GM21737 (cell line): ENCODE measurements around the gene SMIM38.

Experiments
- ATAC-seq: cut with Tn5 transposase; IDR thresholded peaks from one replicate; pipeline ENCODE4 v1.9.1; 2021; ENCODE audit warnings: mild to moderate bottlenecking, moderate library complexity; ENCODE audit not compliant: unreplicated experiment

The SMIM38 gene

DNA sequence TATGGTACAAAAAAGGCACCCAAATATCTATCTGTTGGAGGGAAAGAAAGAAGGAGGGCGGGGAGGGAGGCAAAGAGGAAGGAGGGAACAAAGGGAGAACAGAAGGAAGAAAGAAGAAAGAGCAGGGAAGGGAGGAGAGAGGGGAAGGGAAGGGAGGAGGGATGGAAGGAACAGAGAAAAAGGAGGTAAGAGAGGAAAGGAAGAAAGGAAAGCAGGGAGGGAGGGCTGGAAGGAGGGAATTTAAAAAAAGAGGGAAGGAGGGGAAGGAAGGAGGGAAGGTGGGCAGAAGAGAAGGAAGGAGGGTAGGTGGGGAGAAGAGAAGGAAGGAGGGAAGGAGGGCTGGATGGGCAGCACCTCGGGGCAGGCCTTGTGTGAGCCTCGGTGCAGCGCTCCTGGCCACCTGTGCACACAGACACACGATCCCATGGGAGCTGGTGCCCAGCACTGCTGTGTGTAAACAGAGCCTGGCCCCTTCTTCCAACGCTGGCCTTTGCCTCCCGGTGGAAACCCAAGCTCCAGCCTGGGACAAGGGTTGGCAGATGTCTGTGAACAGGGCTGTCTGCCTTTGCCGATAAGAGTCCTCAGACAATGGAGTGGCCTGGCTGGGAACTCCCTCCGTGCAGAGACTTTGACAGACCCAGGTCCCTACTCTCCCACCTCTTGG, 23.2 kb downstream of the SMIM38 start:
- ATAC-seq: no peak

DNA sequence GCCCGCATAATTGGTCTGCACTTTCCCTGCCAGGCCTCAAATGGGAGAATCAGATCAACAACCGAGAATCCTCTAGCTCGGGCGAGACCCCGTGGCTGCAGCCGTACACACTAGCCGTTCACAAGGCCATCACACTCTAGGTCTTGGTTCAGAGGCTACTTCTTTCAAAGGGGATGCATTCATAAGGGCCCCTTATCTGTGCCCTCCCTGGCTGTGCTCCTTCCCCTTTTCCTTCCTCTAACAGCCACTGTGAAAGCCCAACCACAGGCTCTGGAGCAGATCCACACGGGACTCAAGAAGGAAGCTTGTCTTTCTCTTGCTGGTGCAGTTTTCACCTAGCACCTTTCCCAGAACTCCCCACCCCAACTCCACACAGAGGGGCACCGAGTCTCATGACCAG, 24.5 kb downstream of the SMIM38 start:
- ATAC-seq: no peak

- ATAC-seq: no peak
Measured at GRCh38 chr11:69180726-69181125, 25.0 kb downstream of the SMIM38 start.

- no peak for ATAC-seq
Measured at GRCh38 chr11:69183613-69184012, 27.9 kb downstream of the SMIM38 start.

DNA sequence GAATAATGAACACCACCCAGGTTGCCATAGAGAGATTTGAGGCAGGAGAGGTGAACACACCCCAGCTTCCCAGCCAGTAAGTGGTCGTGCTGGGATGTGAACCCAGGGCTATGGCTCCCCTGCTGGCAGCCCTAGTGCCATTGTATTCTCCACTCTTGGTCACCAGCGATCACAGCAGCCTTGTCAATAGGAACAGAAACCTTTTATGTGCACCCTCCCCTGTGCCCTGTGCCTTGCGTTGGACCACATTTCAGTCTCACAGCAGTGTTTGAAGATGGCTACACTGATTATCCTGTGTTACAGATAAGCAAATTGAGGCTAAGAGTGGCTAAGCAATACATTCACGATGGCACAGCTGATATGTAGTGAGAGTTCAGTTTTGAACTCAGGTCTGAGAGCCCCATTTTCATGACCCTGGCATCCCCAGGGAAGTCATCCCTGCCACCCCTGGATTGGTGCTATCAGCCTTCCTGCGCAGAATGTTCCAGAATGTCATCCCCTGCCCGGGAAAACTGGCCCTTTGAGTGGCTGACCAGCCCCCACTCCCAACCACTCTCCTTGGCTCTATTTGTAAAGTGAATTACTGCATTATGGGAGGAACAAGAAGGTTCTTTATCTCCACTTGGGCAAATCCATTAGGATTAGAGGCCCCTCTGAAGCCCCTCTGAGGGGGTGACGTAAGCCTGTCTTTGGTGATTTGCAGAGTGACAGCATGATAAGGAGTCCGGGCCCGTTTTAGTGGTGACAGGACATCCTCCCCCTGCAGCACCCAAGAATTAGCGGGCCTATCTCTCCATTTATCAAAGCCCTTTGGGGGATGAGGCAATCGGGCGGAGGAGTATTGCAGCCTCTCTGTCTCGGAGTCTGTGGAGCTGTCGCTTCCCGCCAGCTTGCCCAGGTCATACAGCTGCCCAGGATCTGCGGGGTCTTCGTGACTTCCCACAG, 30.9 kb downstream of the SMIM38 start:
- ATAC-seq: no peak

DNA sequence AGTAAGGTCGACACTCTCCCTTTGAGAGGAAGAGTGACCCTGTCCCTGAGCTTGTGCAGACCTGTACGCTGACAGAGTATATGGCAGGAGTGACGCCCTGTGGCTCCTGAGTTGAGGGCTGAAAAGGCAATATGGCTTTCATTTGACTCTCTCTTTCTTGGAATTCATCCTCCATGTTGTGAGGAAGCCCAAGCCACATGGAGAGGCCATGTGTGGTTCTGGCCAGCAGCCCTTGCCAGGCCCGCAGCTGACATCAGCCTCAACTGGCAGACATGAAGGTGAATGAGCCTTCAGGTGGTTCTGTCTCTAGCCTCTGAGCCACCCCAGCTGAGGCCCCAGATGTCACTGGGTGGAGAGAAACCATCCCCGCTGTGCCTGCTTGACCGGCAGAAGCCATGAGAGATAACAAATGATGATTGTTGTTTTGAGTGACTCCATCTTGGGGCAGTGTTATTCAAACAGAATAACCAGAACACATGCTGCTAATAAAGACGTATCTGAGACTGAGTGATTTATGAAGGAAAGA, 31.9 kb downstream of the SMIM38 start:
- ATAC-seq: no peak

DNA sequence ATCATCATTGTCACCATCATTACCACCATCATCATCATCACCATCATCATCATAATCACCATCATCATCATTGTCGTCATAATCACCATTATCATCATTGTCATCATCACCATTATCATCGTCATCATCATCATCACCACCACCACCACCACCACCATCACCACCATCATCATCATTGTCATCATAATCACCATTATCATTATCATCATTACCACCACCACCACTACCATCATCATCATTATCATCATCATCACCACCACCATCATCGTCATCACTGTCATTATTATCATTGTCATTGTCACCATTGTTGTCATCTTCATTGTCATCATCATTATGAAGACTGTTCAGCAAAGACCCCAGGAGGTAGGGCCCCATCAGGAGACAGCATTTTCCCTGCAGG, 33.3 kb downstream of the SMIM38 start:
- no peak for ATAC-seq

DNA sequence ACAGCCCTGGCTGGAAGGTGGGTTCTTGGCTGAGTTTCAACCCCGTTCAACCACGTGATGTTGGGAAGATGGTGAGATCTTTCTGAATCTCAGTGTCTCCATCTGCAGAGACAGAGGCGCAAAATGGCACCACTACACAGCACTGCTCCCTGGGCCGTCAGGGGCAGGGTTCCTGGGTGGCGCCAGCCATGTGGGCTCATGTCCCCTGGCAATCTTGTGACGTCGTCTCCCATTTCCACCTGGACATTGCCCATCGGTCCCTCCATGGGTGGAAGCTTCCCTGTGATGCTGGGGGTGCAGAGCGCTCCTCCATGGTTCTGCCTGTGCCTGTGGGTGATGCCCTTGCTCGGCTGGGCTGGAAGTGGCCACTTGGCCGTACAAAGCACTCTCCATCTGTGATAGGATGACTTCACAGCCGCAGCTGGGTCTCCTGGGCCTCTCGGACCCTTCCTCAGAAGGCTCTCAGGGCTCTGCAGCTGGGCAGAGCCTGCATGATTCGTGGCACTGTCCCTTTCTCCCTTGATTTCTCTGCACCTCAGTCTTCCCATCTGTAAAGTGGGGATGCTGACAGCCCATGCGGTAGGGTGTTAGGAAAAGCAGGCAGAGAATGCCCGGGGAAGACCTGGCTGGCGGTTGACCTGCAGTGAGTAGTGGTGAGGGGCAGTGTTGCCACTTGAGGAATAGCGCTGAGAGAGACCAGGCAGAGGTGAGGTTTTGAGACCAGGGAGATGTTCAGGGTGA, 35.2 kb downstream of the SMIM38 start:
- ATAC-seq: no peak

DNA sequence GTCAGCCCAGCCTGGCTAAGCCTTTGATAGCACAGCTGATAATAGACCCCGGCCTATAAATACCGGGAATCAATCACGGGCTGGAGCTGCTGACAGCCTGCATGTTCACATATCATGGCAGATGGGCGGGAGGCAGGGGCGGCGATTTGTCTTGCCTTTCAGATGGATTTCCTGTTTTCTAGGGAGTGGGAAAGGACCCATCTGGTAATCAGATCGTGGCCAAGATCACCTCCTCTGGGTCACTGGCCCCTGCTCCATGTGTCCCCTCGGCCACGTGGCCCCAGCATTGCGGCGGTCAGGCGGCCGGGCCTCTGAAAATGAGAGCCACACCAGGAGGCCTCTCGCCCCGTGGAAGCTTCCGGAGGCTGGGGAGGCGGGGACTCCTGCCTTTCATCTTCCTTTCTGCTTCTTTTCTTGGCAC, 36.6 kb downstream of the SMIM38 start:
- ATAC-seq: no peak

GRCh38 chr11:69193151-69193550, 37.4 kb downstream of the SMIM38 start:
- ATAC-seq: no peak

GRCh38 chr11:69193629-69194028, 37.9 kb downstream of the SMIM38 start:
- ATAC-seq: no peak

- no peak for ATAC-seq
Measured at GRCh38 chr11:69194396-69194795, 38.7 kb downstream of the SMIM38 start.

DNA sequence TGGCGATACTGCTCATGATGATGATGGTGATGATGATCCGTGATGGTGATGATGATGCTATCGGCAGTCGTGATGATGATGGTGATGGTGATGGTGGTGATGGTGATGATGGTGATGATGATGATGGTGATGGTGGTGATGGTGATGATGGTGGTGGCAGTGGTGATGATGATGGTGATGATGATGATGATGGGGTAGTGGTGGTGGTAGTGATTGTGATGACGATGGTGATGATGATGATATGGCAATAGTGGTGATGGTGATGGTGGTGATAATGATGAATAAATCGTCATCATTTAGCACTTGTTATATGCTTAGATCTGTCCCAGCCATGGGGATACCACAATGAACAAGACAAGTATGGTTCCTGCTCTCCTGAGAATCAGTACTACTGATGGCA, 39.2 kb downstream of the SMIM38 start:
- no peak for ATAC-seq

GRCh38 chr11:69195824-69196782, 40.4 kb downstream of the SMIM38 start:
- no peak for ATAC-seq

- no peak for ATAC-seq
Measured at GRCh38 chr11:69196783-69197169, 41.0 kb downstream of the SMIM38 start.

DNA sequence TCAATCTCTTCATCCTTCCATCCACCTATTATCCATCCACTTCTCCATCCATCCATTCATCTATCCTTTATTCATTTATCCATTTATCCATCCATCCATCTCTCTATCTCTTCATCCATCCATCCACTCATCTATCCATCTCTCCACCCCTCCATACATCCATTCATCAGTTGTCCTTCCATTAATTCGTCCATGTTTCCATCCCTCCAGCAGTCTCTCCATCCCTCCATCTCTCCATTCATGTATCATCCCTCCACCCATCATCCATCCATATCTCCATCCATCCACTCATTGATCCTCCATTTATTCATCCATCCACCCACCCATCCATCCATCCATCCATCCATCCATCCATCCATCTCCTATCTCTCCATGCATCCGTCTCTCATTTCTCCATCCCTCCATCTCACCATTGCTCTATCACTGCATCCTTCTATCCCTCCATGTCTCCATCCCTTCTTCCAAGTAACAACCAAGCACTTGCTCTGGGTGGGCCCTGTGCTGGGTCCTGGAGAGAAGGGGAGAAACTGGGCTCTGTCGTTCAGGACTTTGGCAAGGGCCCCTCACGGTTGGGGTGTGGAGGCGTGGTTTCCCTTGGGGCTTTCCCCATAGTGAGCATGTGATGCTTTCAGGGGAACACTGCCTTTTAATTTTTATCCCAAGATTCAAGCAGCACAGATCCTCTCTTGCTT, 43.3 kb downstream of the SMIM38 start:
- no peak for ATAC-seq

- no peak for ATAC-seq
Measured at GRCh38 chr11:69199583-69200315, 44.0 kb downstream of the SMIM38 start.

DNA sequence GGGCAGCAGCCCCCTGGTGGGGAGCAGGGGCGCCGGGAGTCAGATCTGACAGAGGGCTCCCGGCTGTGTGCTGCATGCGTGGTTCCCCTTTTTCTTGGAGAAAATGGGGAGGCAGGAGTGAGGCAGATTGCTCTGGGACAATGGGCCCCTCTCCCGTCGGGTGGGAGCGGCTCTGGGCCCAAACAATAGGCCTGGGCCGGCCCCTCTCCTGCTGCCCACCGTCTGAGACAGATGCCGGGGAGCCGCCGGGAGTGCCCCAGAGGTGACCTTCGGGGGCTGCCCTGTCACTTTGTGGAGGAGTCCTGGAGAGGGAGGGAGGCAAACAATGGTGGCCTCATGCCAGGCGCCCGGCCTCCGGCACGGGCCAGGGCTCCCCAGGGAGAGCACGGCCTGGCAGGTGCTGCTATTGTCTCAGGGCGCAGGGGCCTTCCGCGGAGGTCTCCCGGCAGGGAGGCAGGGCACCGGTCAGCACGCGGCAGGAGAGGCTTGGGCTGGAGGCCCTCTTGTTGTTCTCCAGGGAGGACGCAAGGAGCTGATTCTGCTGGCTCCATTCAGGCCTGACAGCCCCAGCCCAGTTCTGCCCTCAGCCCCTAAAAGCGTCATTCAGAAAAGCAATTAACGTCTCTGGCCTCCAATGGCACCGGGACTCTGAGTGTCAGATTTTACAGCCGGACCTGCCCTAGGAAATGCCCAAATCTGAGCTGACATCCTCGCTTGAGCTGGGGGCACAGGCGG, 44.8 kb downstream of the SMIM38 start:
- ATAC-seq: no peak
